HepG2 (cell line): Measurements from ENCODE around the gene CEBPE. TPM values are rescaled to one million over a fixed set of nuclear protein-coding genes. Genes with fewer than 3 reads are reported as not detected.
A peak's percentile ranks its signal among the peaks of the same experiment; 100 is the strongest.

Experiments
- FOXA1 ChIP-seq, 2 experiments: fragments of 450-650 bp in 1 of 2; sonication (generic) in 1 of 2; formaldehyde crosslinking in 1 of 2; IDR thresholded peaks; 2 replicates each; pipeline versions ENCODE4 v1.4.0 to v1.6.1; 2016 to 2020; ENCODE audit warnings: missing genetic modification reagents in 1 of 2
- FOXK2 ChIP-seq: fragments of 450-650 bp; IDR thresholded peaks from 2 replicates; pipeline ENCODE4 v1.6.1; 2016
- GATAD1 ChIP-seq: IDR thresholded peaks from 2 replicates; pipeline ENCODE4 v1.6.1; 2016; ENCODE audit warnings: missing genetic modification reagents, missing compliant biosample characterization
- JDP2 ChIP-seq: sonication (generic); formaldehyde crosslinking; IDR thresholded peaks from 2 replicates; pipeline ENCODE4 v1.8.1; 2022; ENCODE audit warnings: missing genetic modification reagents, borderline replicate concordance
- MEIS1 ChIP-seq: sonication (generic); formaldehyde crosslinking; IDR thresholded peaks from 2 replicates; pipeline ENCODE4 v1.9.0; 2021; ENCODE audit warnings: mild to moderate bottlenecking, missing genetic modification reagents, moderate library complexity, borderline replicate concordance
- POLR2A ChIP-seq, 2 experiments: IDR thresholded peaks; 2 replicates each; pipeline ENCODE4 v1.6.1; 2011; ENCODE audit warnings: low read depth in 2 of 2, low read length in 2 of 2, mild to moderate bottlenecking in 1 of 2, moderate library complexity in 1 of 2; ENCODE audit not compliant: insufficient read depth in 1 of 2
- RARA ChIP-seq: IDR thresholded peaks from 2 replicates; pipeline ENCODE4 v1.6.1; 2016; ENCODE audit warnings: missing genetic modification reagents, missing compliant biosample characterization
- RBM39 ChIP-seq: fragments of 200-400 bp; formaldehyde crosslinking; IDR thresholded peaks from one replicate; pipeline ENCODE4 v1.6.1; 2018; ENCODE audit warnings: antibody characterized with exemption, mild to moderate bottlenecking, low read depth, low read length; ENCODE audit not compliant: poor library complexity, severe bottlenecking
- SALL2 ChIP-seq: sonication (generic); formaldehyde crosslinking; IDR thresholded peaks from 2 replicates; pipeline ENCODE4 v1.8.1; 2023; ENCODE audit warnings: mild to moderate bottlenecking, missing genetic modification reagents, inconsistent platforms
- SMAD1 ChIP-seq: sonication (generic); formaldehyde crosslinking; IDR thresholded peaks from 2 replicates; pipeline ENCODE4 v1.4.0; 2020; ENCODE audit warnings: missing genetic modification reagents, low read depth, mild to moderate bottlenecking, borderline replicate concordance
- ZNF224 ChIP-seq: sonication (generic); formaldehyde crosslinking; IDR thresholded peaks from 2 replicates; pipeline ENCODE4 v1.5.0; 2020; ENCODE audit warnings: mild to moderate bottlenecking, missing genetic modification reagents
- ZNF709 ChIP-seq: sonication (generic); formaldehyde crosslinking; IDR thresholded peaks from 2 replicates; pipeline ENCODE4 v1.5.0; 2020; ENCODE audit warnings: mild to moderate bottlenecking, missing genetic modification reagents
- polyA plus RNA-seq, 8 experiments: library from polyadenylated mRNA; depleted of rRNA in 3 of 8; stranded (reverse) in 7 of 8; unstranded in 1 of 8; fragments of >200 nt; fragmentation: Illumina TruSeq in 4 of 8; extraction: Trizol in 4 of 8; gene quantifications; 2 replicates each; pipeline versions ENCODE4 v1.2.1 to v1.2.3, GENCODE V29; 2011 to 2016; ENCODE audit warnings: low read depth in 4 of 8, missing spikeins in 1 of 8, mixed read lengths in 1 of 8; ENCODE audit not compliant: insufficient read depth in 1 of 8
- total RNA-seq, 5 experiments: library from RNA; depleted of rRNA; stranded (reverse); fragments of >200 nt; fragmentation: Illumina TruSeq; extraction: Trizol; gene quantifications; 2 replicates each; pipeline ENCODE4 v1.2.3, GENCODE V29; 2016; ENCODE audit warnings: low read depth in 1 of 5
- TF ChIP-seq, protein P1 (sequence below), 2 experiments: fragments of 450-650 bp in 1 of 2; sonication (generic) in 1 of 2; formaldehyde crosslinking in 1 of 2; IDR thresholded peaks; 2 replicates each; pipeline versions ENCODE4 v1.6.1 to v1.8.0; 2016 to 2022; ENCODE audit warnings: antibody characterized with exemption in 1 of 2, mild to moderate bottlenecking in 1 of 2, missing genetic modification reagents in 1 of 2
- TF ChIP-seq, protein P2 (sequence below): sonication (generic); IDR thresholded peaks from 2 replicates; pipeline ENCODE4 v1.6.1; 2016; ENCODE audit warnings: low read depth, borderline replicate concordance
- TF ChIP-seq, protein P3 (sequence below): sonication (generic); formaldehyde crosslinking; IDR thresholded peaks from 2 replicates; pipeline ENCODE4 v1.4.0; 2020; ENCODE audit warnings: missing genetic modification reagents, borderline replicate concordance

Gene CEBPE
- total and polyA plus RNA-seq, 2 of the 13 experiments (the other 11 are each of a cell fraction or from before 2014, with no cell fraction given) = 0.09 to 0.11 TPM

DNA sequence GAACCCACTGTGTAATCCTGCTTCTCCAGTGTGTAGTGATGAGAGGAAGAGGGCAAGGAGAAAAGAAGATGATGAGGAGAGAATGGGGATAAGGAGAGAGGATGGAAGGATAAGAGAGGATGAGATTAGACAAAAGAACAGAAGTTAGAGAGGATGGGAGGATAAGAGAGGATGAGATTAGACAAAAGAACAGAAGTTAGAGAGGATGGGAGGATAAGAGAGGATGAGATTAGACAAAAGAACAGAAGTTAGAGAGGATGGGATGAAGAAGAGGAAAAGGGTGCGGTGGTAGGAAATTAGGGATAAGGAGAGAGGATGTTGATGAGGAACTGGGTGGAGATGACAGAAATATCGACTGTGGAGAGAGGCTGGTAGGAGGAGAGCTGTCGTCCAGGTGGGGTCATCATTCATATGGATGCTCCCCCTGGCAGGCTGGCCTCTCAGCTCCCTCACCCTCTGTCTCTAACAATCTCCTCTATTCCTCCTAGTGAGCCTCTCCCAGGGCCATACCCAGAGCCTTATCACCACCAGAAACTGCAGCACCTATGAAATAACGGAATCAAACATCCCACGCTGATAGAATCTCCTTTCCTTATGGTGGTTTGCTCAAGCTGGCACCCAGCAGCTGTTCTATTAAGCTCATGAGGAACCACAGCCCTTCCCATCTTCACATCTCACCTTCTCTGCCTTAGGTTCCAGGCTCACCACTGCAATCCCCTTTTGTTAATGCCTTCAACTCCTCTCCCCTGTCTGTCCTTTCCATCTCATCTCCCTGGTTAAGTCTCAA is 8.3 kb downstream of the CEBPE start (continued):
- TF ChIP-seq, protein P1, sequence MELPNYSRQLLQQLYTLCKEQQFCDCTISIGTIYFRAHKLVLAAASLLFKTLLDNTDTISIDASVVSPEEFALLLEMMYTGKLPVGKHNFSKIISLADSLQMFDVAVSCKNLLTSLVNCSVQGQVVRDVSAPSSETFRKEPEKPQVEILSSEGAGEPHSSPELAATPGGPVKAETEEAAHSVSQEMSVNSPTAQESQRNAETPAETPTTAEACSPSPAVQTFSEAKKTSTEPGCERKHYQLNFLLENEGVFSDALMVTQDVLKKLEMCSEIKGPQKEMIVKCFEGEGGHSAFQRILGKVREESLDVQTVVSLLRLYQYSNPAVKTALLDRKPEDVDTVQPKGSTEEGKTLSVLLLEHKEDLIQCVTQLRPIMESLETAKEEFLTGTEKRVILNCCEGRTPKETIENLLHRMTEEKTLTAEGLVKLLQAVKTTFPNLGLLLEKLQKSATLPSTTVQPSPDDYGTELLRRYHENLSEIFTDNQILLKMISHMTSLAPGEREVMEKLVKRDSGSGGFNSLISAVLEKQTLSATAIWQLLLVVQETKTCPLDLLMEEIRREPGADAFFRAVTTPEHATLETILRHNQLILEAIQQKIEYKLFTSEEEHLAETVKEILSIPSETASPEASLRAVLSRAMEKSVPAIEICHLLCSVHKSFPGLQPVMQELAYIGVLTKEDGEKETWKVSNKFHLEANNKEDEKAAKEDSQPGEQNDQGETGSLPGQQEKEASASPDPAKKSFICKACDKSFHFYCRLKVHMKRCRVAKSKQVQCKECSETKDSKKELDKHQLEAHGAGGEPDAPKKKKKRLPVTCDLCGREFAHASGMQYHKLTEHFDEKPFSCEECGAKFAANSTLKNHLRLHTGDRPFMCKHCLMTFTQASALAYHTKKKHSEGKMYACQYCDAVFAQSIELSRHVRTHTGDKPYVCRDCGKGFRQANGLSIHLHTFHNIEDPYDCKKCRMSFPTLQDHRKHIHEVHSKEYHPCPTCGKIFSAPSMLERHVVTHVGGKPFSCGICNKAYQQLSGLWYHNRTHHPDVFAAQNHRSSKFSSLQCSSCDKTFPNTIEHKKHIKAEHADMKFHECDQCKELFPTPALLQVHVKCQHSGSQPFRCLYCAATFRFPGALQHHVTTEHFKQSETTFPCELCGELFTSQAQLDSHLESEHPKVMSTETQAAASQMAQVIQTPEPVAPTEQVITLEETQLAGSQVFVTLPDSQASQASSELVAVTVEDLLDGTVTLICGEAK (IDR thresholded peaks at IDR 0.05) = no peak
- TF ChIP-seq, protein P1 (CRISPR knock-in tag; IDR thresholded peaks at IDR 0.05) = no peak
- TF ChIP-seq FOXK2 (peak; percentile 51; the same call in 1 of the 2 replicates), FOXA1 (IDR thresholded peaks at IDR 0.05) (peak; percentile 25; the same call in 1 of the 2 replicates), FOXA1 (CRISPR knock-in tag; IDR thresholded peaks at IDR 0.05) (no peak), RBM39 (no peak), SMAD1 (CRISPR knock-in tag) (no peak), MEIS1 (no peak), ZNF709 (no peak), GATAD1 (no peak), POLR2A (IDR thresholded peaks at IDR 0.05; ENCODE audit: insufficient read depth in 1 of 2, low read depth in 2 of 2, low read length in 2 of 2) (no peak), ZNF224 (CRISPR knock-in tag) (no peak), JDP2 (CRISPR knock-in tag) (no peak), RARA (CRISPR knock-in tag) (no peak), SALL2 (CRISPR knock-in tag) (no peak)
- TF ChIP-seq, protein P2, sequence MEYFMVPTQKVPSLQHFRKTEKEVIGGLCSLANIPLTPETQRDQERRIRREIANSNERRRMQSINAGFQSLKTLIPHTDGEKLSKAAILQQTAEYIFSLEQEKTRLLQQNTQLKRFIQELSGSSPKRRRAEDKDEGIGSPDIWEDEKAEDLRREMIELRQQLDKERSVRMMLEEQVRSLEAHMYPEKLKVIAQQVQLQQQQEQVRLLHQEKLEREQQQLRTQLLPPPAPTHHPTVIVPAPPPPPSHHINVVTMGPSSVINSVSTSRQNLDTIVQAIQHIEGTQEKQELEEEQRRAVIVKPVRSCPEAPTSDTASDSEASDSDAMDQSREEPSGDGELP = no peak
- TF ChIP-seq, protein P3, sequence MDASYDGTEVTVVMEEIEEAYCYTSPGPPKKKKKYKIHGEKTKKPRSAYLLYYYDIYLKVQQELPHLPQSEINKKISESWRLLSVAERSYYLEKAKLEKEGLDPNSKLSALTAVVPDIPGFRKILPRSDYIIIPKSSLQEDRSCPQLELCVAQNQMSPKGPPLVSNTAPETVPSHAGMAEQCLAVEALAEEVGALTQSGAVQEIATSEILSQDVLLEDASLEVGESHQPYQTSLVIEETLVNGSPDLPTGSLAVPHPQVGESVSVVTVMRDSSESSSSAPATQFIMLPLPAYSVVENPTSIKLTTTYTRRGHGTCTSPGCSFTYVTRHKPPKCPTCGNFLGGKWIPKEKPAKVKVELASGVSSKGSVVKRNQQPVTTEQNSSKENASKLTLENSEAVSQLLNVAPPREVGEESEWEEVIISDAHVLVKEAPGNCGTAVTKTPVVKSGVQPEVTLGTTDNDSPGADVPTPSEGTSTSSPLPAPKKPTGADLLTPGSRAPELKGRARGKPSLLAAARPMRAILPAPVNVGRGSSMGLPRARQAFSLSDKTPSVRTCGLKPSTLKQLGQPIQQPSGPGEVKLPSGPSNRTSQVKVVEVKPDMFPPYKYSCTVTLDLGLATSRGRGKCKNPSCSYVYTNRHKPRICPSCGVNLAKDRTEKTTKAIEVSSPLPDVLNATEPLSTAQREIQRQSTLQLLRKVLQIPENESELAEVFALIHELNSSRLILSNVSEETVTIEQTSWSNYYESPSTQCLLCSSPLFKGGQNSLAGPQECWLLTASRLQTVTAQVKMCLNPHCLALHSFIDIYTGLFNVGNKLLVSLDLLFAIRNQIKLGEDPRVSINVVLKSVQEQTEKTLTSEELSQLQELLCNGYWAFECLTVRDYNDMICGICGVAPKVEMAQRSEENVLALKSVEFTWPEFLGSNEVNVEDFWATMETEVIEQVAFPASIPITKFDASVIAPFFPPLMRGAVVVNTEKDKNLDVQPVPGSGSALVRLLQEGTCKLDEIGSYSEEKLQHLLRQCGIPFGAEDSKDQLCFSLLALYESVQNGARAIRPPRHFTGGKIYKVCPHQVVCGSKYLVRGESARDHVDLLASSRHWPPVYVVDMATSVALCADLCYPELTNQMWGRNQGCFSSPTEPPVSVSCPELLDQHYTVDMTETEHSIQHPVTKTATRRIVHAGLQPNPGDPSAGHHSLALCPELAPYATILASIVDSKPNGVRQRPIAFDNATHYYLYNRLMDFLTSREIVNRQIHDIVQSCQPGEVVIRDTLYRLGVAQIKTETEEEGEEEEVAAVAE (CRISPR knock-in tag) = no peak
